PC-3 (cell line): Measurements from ENCODE around the gene ADAMTS3. TPM values are rescaled to one million over a fixed set of nuclear protein-coding genes. Genes with fewer than 3 reads are reported as not detected.

Experiments
- ATAC-seq: fragments of 200-7000 bp; cut with Tn5 transposase; 2 replicates; pipeline ENCODE4 v1.9.1; 2020; ENCODE audit warnings: mild to moderate bottlenecking, moderate library complexity
- BruUV-seq: library from RNA; stranded (reverse); fragments of 400-500 nt; replicated peaks from 2 replicates; lab custom pipeline; 2021; lab: Mats Ljungman, UMichigan
- CTCF ChIA-PET: fragments of 300-600 bp; sonication (Branson Sonifier 250); formaldehyde crosslinking; loops from one replicate; lab custom pipeline; 2022; ENCODE audit warnings: antibody characterized with exemption; lab: Charles Lee
- POLR2A ChIA-PET: fragments of 300-600 bp; sonication (Branson Sonifier 250); formaldehyde crosslinking; loops from one replicate; lab custom pipeline; 2022; ENCODE audit warnings: antibody characterized with exemption; ENCODE audit not compliant: unreplicated experiment; lab: Charles Lee
- DNase-seq: peaks from one replicate; pipeline ENCODE4 v3.0.0-alpha.2; 2015
- H2AFZ ChIP-seq: fragments of 300-600 bp; sonication (generic); 2 replicates; pipeline ENCODE4 v1.6.0; 2016; ENCODE audit warnings: antibody characterized with exemption, low read length
- H3F3A ChIP-seq: fragments of 300-600 bp; sonication (generic); one replicate; pipeline ENCODE4 v1.6.0; 2017; ENCODE audit warnings: antibody characterized with exemption, low read length, control low read depth, mild to moderate bottlenecking; ENCODE audit not compliant: unreplicated experiment
- H3K27ac ChIP-seq: fragments of 300-600 bp; sonication (generic); 2 replicates; pipeline ENCODE4 v1.5.1; 2016; ENCODE audit warnings: mild to moderate bottlenecking, low read length
- H3K27me3 ChIP-seq: fragments of 300-600 bp; sonication (generic); 2 replicates; pipeline ENCODE4 v1.6.1; 2016; ENCODE audit warnings: low read length, mixed read lengths
- H3K36me3 ChIP-seq: fragments of 300-600 bp; sonication (generic); 2 replicates; pipeline ENCODE4 v1.6.1; 2016; ENCODE audit warnings: low read depth, mixed run types, low read length, mixed read lengths
- H3K4me1 ChIP-seq: fragments of 300-600 bp; sonication (generic); 2 replicates; pipeline ENCODE4 v1.5.1; 2016; ENCODE audit warnings: low read length; ENCODE audit not compliant: insufficient read depth
- H3K4me2 ChIP-seq: fragments of 300-600 bp; sonication (generic); 2 replicates; pipeline ENCODE4 v1.6.0; 2016; ENCODE audit warnings: low read length
- H3K4me3 ChIP-seq: fragments of 300-600 bp; sonication (generic); 2 replicates; pipeline ENCODE4 v1.5.1; 2016; ENCODE audit warnings: mild to moderate bottlenecking, low read length, mixed read lengths
- H3K79me2 ChIP-seq: fragments of 300-600 bp; sonication (generic); 2 replicates; pipeline ENCODE4 v1.6.1; 2017; ENCODE audit warnings: low read length, mixed read lengths
- H3K9ac ChIP-seq: fragments of 300-600 bp; sonication (generic); 2 replicates; pipeline ENCODE4 v1.6.0; 2016; ENCODE audit warnings: mild to moderate bottlenecking, low read length
- H3K9me2 ChIP-seq: fragments of 300-600 bp; sonication (generic); replicated peaks from 2 replicates; pipeline ENCODE4 v1.6.1; 2016; ENCODE audit warnings: mixed run types, low read length, mixed read lengths
- H3K9me3 ChIP-seq: fragments of 300-600 bp; sonication (generic); 2 replicates; pipeline ENCODE4 v1.6.1; 2016; ENCODE audit warnings: low read length, mixed read lengths
- H4K20me1 ChIP-seq: fragments of 300-600 bp; sonication (generic); 2 replicates; pipeline ENCODE4 v1.6.1; 2016; ENCODE audit warnings: low read length, mixed read lengths
- CTCF ChIP-seq: fragments of 300-600 bp; sonication (generic); conservative IDR thresholded peaks from 2 replicates; pipeline ENCODE4 v1.5.1; 2017; ENCODE audit warnings: antibody characterized with exemption, low read depth, mild to moderate bottlenecking, low read length
- EZH2 ChIP-seq: fragments of 300-600 bp; sonication (generic); IDR thresholded peaks from one replicate; pipeline ENCODE4 v1.6.1; 2017; ENCODE audit warnings: antibody characterized with exemption, mild to moderate bottlenecking, low read length; ENCODE audit not compliant: unreplicated experiment
- EZH2phosphoT487 ChIP-seq: fragments of 300-600 bp; sonication (generic); IDR thresholded peaks from 2 replicates; pipeline ENCODE4 v1.6.1; 2018; ENCODE audit warnings: mild to moderate bottlenecking, antibody characterized with exemption, low read length, borderline replicate concordance
- intact Hi-C: fragments of 100-400 bp; cut with micrococcal nuclease; formaldehyde crosslinking; loops from 2 replicates; pipeline ENCODE4 v1.9.0; 2023
- total RNA-seq: library from RNA; depleted of rRNA; stranded (reverse); fragments of >200 nt; gene quantifications from 2 replicates; pipeline ENCODE4 v1.2.3, GENCODE V29; 2014

ADAMTS3 gene
- total RNA-seq, 1 experiment from 2014 or later: 3.5 TPM

DNA sequence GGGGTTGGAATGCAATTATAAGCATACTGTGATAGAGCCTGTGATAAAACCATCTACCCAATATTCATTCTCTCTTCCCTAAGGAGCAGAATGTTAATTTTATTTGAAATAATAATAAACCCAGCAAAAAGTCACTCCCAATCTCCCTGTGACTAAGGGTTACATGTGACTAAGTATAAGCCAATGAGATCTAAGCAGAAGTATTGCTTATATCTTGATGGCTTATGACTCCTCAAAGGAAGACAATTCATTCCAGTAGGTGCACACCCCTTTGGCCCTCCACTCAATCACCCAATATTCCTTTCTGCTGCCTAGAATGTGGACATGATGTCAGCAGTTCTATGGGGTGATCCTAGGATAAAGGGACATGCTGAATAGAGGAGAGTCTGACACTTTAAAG lies 224.6 kb downstream of the ADAMTS3 start:
- Histone ChIP-seq H3K9me3 (no peaks in the 10 kb centered on the region), H3K9ac (no peak overlapping the region), H2AFZ (no peak overlapping the region), H3K4me3 (no peak overlapping the region), H3K9me2 (no peaks in the 10 kb centered on the region), H3K4me2 (no peak overlapping the region), H3K27ac (no peak overlapping the region), H3K36me3 (no peaks in the 10 kb centered on the region), H4K20me1 (no peaks in the 10 kb centered on the region; the same call in 1 of the 2 replicates), H3K27me3 (no peaks in the 10 kb centered on the region), H3F3A (no peaks in the 10 kb centered on the region), H3K4me1 (peaks cover 17% of the 10 kb centered on the region), H3K79me2 (no peaks in the 10 kb centered on the region)
- TF ChIP-seq EZH2 (no peak), EZH2phosphoT487 (no peak), CTCF (no peak)
- DNase-seq: no peak
- CTCF ChIA-PET: no interaction called here
- no TSS peak for BruUV-seq
- ATAC-seq: no peak
- POLR2A ChIA-PET: no interaction called here
- intact Hi-C loops: no loop called here

DNA sequence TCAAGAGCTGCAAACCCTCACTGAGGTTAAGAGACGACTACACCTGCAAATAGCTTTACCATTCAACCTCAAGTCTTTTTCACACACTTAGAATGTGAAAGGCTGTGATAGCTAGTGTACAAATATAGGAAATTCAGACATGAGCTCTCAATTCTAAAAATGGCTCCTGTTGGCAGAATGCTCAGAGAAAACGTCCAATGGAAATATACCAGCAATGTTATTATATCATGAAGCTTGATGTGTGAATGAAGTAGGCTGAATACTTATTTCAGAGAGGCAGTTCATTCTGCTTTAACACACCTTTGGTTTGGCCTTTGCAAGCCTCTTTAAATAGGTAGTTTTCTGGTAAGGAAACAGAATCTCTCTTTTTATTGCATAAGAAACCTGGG lies 227.6 kb downstream of the ADAMTS3 start:
- Histone ChIP-seq H2AFZ (no peak overlapping the region), H3K79me2 (no peaks in the 10 kb centered on the region), H3K27ac (peak overlapping the region; percentile 39), H3F3A (no peaks in the 10 kb centered on the region), H3K9me3 (no peaks in the 10 kb centered on the region), H3K9me2 (no peaks in the 10 kb centered on the region), H4K20me1 (no peaks in the 10 kb centered on the region; the same call in 1 of the 2 replicates), H3K4me1 (peaks cover 17% of the 10 kb centered on the region), H3K36me3 (no peaks in the 10 kb centered on the region), H3K4me2 (peak overlapping the region; percentile 52), H3K9ac (no peak overlapping the region), H3K27me3 (no peaks in the 10 kb centered on the region), H3K4me3 (no peak overlapping the region)
- TF ChIP-seq CTCF (0 out of 2 replicates have a peak, but pooled peaks have one; percentile 7), EZH2 (no peak)
- POLR2A ChIA-PET: no interaction called here
- no peak for ATAC-seq
- DNase-seq: no peak
- intact Hi-C loops: no loop called here
- BruUV-seq: no TSS peak
- CTCF ChIA-PET: interaction anchor here (0.5 to 1.0 kb wide), 2 partner anchors 16 to 154 kb away, joined by 3 to 5 read pairs; no protein-coding TSS in a partner anchor

DNA sequence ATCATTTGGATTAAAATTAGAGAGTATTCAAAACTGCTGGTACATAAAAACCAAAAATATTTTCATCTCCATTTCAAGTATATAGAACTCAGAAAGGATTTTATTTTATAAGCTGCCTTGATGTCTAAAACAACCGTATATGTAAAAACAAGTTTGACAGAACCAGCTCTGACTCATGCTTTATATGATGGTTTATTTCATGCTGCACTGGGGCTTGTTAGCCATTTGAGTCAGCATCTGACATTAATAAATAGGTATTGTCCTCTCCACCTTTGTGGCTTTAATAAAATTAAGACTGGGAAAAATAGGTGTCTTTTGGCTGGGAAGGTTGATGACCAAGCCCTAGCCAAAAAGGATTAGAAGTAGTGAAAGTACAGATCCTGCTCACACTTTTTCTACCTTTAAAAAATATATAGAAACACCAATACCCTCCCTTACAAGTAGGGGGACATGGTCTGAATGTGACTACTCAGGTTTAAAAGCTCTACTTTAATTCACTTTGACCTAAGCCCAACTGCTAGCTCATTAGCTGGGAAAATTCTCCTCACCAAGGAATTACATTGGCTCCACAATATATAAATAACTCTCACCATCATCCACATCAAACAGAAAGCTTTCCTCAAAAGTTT lies 228.1 kb downstream of the ADAMTS3 start:
- Histone ChIP-seq H3F3A (no peaks in the 10 kb centered on the region), H3K4me2 (peak overlapping the region; percentile 52), H3K79me2 (no peaks in the 10 kb centered on the region), H3K9me3 (no peaks in the 10 kb centered on the region), H3K9me2 (no peaks in the 10 kb centered on the region), H2AFZ (no peak overlapping the region), H3K9ac (no peak overlapping the region), H3K36me3 (no peaks in the 10 kb centered on the region), H4K20me1 (no peaks in the 10 kb centered on the region; the same call in 1 of the 2 replicates), H3K4me1 (peaks cover 17% of the 10 kb centered on the region), H3K4me3 (no peak overlapping the region), H3K27me3 (no peaks in the 10 kb centered on the region), H3K27ac (peak overlapping the region; percentile 39)
- BruUV-seq: no TSS peak
- ChIA-PET POLR2A (no interaction called here), CTCF (interaction anchor here (0.5 to 1.0 kb wide), 4 partner anchors 14 to 155 kb away, joined by 3 to 6 read pairs (median 4); no protein-coding TSS in a partner anchor)
- peak; percentile 95 for DNase-seq
- no peak for TF ChIP-seq EZH2
- no peak for TF ChIP-seq EZH2phosphoT487
- TF ChIP-seq CTCF: peak; percentile 28; the same call in 1 of the 2 replicates
- peak; percentile 98 for ATAC-seq
- intact Hi-C loops: no loop called here
